ENCODE measurements around the gene CLSTN3. TPM values are rescaled to one million over a fixed set of nuclear protein-coding genes. Genes with fewer than 3 reads are reported as not detected.
A peak's percentile ranks its signal among the peaks of the same experiment; 100 is the strongest.

Gene CLSTN3
- total and polyA plus RNA-seq, 9 donors = 28.9 to 142 (median 59.2) TPM

- WGBS, 3 donors = 94 to 95% (median 95%) methylated on average over 18 of the region's 18 CpGs
- TF ChIP-seq POLR2A (IDR thresholded peaks at IDR 0.05) (no peak), CTCF (IDR thresholded peaks at IDR 0.05) (no peak), EP300 (IDR thresholded peaks at IDR 0.05) (no peak)
- no peaks in the 10 kb centered on the region for H3K27me3 ChIP-seq
- no peak overlapping the region for H3K27ac ChIP-seq
- no peaks in the 10 kb centered on the region for H3K36me3 ChIP-seq
- no peaks in the 10 kb centered on the region for H3K4me1 ChIP-seq (ENCODE audit: insufficient read depth)
- H3K9me3 ChIP-seq = no peaks in the 10 kb centered on the region
- DNase-seq = peak in 1 of 5 donors; percentile 30
- intact Hi-C loops (cut with DNase I) = no loop called here
- no peak overlapping the region for H3K4me3 ChIP-seq
Observed at GRCh38 chr12:7142809-7143465, 12.8 kb downstream of the CLSTN3 start.

- Histone ChIP-seq H3K4me3 (no peak overlapping the region), H3K4me1 (ENCODE audit: insufficient read depth) (no peaks in the 10 kb centered on the region), H3K36me3 (no peaks in the 10 kb centered on the region), H3K27me3 (no peaks in the 10 kb centered on the region), H3K27ac (no peak overlapping the region), H3K9me3 (no peaks in the 10 kb centered on the region)
- whole genome bisulfite sequencing, 3 donors = 87 to 90% (median 88%) methylated on average over 7 of the region's 7 CpGs
- DNase-seq = peak in 1 of 5 donors; percentile 16
- no peak for TF ChIP-seq EP300 (IDR thresholded peaks at IDR 0.05)
- no peak for TF ChIP-seq POLR2A (IDR thresholded peaks at IDR 0.05)
- no peak for TF ChIP-seq CTCF (IDR thresholded peaks at IDR 0.05)
- intact Hi-C loops (cut with DNase I) = no loop called here
Observed at GRCh38 chr12:7143564-7143963, 13.4 kb downstream of the CLSTN3 start.

DNA sequence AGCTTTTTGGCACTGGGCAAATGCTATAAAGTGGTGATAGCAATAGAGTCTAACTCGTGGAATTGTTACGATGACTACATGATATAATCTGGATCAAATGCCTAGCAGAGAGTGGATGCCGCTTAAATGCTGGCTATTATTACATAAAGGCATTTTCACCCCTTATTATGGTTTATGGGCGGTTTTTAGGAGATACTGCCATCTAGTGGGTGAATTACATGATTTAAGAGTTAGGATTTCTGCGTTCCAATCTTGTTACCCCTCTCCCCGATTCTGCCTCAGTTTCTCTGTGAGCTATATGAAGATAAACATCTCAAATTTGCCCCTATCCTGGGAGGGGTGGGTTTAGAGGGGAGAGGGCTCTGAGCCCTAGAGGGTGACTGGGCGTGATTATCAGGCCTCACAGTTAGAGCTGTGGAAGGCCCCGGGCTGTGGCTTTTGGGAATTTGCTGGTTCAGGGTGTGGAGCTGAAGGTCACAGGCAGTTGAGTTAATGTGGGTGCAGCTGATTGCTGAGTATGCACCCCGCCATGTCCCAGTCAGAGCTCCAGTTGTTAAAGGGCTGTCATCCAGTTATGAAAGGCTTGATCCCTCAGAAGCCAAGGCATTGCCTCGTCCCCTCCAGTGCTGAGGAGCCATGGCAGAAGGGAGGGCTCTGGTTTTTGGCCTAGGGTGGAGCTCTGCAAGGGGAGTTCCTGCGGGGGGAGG lies 14.4 kb downstream of the CLSTN3 start:
- Histone ChIP-seq H3K36me3 (no peaks in the 10 kb centered on the region), H3K27ac (no peak overlapping the region)

GRCh38 chr12:7145671-7146070 lies 15.5 kb downstream of the CLSTN3 start:
- WGBS, 3 donors = 62 to 87% (median 72%) methylated on average over 4 of the region's 4 CpGs
- Histone ChIP-seq H3K27ac (no peak overlapping the region), H3K9me3 (no peaks in the 10 kb centered on the region), H3K27me3 (no peaks in the 10 kb centered on the region), H3K4me1 (ENCODE audit: insufficient read depth) (no peaks in the 10 kb centered on the region), H3K4me3 (no peak overlapping the region), H3K36me3 (no peaks in the 10 kb centered on the region)
- DNase-seq = no peak
- TF ChIP-seq EP300 (IDR thresholded peaks at IDR 0.05) (no peak), CTCF (IDR thresholded peaks at IDR 0.05) (no peak), POLR2A (IDR thresholded peaks at IDR 0.05) (no peak)
- intact Hi-C loops (cut with DNase I) = no loop called here

More for the DNA sequence above, 14.4 kb downstream of the CLSTN3 start:
- DNase-seq = peak in 3 of 5 donors; percentile 13 to 27 (median 23)
- Histone ChIP-seq H3K9me3 (no peaks in the 10 kb centered on the region), H3K4me3 (no peak overlapping the region), H3K4me1 (ENCODE audit: insufficient read depth) (no peaks in the 10 kb centered on the region), H3K27me3 (no peaks in the 10 kb centered on the region)
- intact Hi-C loops (cut with DNase I) = no loop called here
- no peak for TF ChIP-seq EP300 (IDR thresholded peaks at IDR 0.05)
- TF ChIP-seq CTCF (IDR thresholded peaks at IDR 0.05) = peak; percentile 34 to 49 (median 43)
- WGBS, 3 donors = 40 to 45% (median 43%) methylated on average over 11 of the region's 11 CpGs

Measured in ovary (tissue), 9 donors.